ENCODE results near the gene PPP1R12B.
A peak's percentile ranks its signal among the peaks of the same experiment; 100 is the strongest.

Gene PPP1R12B

DNA sequence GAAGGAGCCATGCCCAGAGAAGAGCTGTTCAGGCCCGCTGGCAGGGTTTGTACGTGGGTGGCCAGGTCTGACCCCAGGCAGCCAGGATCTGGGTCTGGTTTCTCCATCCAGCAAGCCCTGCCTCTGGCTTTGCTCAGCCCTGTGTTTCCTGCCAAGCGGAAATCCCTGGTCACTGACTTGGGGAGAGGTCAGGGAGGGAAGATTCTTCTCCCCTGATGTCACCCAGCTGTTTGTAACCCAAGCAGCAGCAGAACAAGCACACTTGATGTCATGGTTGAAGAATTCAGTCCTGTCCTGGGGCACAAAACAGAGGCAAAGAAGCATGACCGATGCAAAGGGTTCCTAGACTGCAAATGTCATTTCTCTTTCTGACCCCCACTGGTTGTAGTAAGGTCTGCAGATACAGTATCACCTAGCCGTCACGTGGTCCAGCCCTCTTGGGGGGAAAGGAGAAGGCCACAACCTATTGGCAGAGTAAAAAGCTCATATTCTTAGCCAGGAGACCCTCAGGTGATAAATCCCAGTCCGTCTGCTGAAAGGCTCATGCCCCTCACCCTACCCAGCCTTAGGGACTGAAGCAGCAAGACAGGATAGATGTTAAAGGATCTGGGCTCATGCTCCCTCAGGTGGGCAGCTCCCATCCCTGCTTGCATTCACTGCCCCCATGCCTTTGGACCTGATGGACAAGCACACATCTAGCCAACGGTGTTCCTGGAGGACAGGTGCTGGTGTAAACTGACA is 240.9 kb downstream of the PPP1R12B start:
- H3K4me3 ChIP-seq (ENCODE audit: low read depth, low read length), result no peak overlapping the region
- ChIA-PET POLR2A (interaction anchor here (0.6 kb wide), 1 partner anchor 73 kb away, joined by 3 read pairs; no protein-coding TSS in a partner anchor), CTCF (interaction anchor here (0.6 to 6.9 kb wide), 7 partner anchors 9 to 125 kb away, joined by 3 to 82 read pairs (median 5); no protein-coding TSS in a partner anchor)
- DNase-seq (ENCODE audit: low read depth, low spot score), result peak; percentile 97
- TF ChIP-seq, protein P1, sequence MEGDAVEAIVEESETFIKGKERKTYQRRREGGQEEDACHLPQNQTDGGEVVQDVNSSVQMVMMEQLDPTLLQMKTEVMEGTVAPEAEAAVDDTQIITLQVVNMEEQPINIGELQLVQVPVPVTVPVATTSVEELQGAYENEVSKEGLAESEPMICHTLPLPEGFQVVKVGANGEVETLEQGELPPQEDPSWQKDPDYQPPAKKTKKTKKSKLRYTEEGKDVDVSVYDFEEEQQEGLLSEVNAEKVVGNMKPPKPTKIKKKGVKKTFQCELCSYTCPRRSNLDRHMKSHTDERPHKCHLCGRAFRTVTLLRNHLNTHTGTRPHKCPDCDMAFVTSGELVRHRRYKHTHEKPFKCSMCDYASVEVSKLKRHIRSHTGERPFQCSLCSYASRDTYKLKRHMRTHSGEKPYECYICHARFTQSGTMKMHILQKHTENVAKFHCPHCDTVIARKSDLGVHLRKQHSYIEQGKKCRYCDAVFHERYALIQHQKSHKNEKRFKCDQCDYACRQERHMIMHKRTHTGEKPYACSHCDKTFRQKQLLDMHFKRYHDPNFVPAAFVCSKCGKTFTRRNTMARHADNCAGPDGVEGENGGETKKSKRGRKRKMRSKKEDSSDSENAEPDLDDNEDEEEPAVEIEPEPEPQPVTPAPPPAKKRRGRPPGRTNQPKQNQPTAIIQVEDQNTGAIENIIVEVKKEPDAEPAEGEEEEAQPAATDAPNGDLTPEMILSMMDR (IDR thresholded peaks at IDR 0.05; ENCODE audit: insufficient read depth, low read length, missing control alignments), result no peak

GRCh38 chr1:202590126-202590525 is 241.6 kb downstream of the PPP1R12B start:
- CTCF ChIA-PET, result interaction anchor here (1.0 to 6.9 kb wide), 4 partner anchors 9 to 126 kb away, joined by 3 to 82 read pairs (median 5); no protein-coding TSS in a partner anchor
- no peak for DNase-seq (ENCODE audit: low read depth, low spot score)
- no peak overlapping the region for H3K4me3 ChIP-seq (ENCODE audit: low read depth, low read length)
- POLR2A ChIA-PET, result no interaction called here
- TF ChIP-seq, protein P1 (IDR thresholded peaks at IDR 0.05; ENCODE audit: insufficient read depth, low read length, missing control alignments), result no peak

DNA sequence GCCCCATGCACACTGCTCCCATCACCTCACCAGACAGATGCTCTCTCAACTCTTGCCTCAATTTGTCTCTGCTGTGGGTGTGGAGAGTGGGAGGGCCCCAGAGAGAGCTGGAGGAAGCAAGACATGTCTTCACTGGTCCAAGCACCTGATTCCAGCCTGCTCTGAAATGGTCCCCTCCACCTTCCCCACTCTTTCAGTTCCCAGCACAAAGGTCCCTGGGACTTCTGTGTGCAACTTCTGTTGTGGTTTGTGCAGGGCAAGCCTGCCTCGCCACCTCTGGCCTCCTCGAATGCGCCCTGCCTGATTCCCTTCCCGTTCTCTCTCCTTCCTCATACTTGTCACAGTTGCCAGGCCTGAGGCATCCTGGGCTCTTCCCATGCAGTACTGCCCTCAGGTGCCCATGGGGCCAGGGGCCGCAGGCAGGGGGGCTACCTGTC is 242.5 kb downstream of the PPP1R12B start:
- H3K4me3 ChIP-seq (ENCODE audit: low read depth, low read length), result no peak overlapping the region
- no peak for DNase-seq (ENCODE audit: low read depth, low spot score)
- CTCF ChIA-PET, result interaction anchor here (1.4 to 6.9 kb wide), 2 partner anchors 9 to 247 kb away, joined by 3 to 82 read pairs; no protein-coding TSS in a partner anchor

DNA sequence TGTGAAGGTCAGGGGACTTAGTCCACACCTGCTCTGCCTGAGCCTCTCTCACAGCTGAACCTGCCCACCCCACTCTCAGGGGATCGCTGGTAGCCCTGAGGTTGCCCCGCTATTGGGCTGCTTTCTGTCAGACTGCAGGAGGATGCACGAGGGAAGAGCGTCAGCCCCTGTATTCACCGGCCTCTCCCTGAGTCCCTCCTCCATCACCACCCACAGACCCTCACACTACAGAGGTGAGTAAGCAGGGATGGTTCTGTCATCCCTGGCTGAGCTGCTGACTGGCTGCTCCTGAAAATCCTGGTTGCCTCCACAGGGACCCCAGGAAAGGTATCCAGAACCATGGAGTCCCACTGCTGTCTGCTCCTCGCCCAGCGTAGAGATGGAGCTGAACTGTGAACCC is 243.0 kb downstream of the PPP1R12B start:
- ChIA-PET POLR2A (no interaction called here), CTCF (interaction anchor here (1.4 to 6.9 kb wide), 2 partner anchors 9 to 247 kb away, joined by 3 to 82 read pairs; no protein-coding TSS in a partner anchor)
- DNase-seq (ENCODE audit: low read depth, low spot score), result no peak
- TF ChIP-seq, protein P1 (IDR thresholded peaks at IDR 0.05; ENCODE audit: insufficient read depth, low read length, missing control alignments), result no peak
- H3K4me3 ChIP-seq (ENCODE audit: low read depth, low read length), result no peak overlapping the region

More for the DNA sequence above, 242.5 kb downstream of the PPP1R12B start:
- POLR2A ChIA-PET, result no interaction called here
- TF ChIP-seq, protein P1 (IDR thresholded peaks at IDR 0.05; ENCODE audit: insufficient read depth, low read length, missing control alignments), result no peak

DNA sequence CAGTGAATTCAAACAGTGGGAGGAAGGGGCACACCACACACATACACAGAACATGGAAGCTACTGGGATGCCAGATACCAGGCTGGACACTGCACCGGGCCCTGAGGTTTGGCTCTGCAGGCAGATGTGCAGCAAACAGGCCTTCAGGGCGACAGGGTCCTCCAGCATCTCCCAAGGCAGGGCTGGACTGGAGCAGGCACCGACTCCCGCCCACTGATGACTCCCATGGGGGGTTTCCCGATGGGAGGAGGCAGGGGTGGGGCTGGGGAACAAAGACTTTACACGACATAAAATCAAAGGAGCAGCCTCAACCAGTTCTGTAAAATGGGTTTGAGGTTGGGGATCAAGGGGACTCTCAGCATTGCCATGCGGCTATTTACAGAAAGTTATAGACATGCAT is 243.6 kb downstream of the PPP1R12B start:
- DNase-seq (ENCODE audit: low read depth, low spot score), result no peak
- POLR2A ChIA-PET, result no interaction called here
- H3K4me3 ChIP-seq (ENCODE audit: low read depth, low read length), result no peak overlapping the region
- TF ChIP-seq, protein P1 (IDR thresholded peaks at IDR 0.05; ENCODE audit: insufficient read depth, low read length, missing control alignments), result no peak
- CTCF ChIA-PET, result interaction anchor here (1.4 to 6.9 kb wide), 2 partner anchors 8 to 248 kb away, joined by 3 to 82 read pairs; no protein-coding TSS in a partner anchor

- TF ChIP-seq, protein P1 (IDR thresholded peaks at IDR 0.05; ENCODE audit: insufficient read depth, low read length, missing control alignments), result no peak
- H3K4me3 ChIP-seq (ENCODE audit: low read depth, low read length), result no peak overlapping the region
- POLR2A ChIA-PET, result no interaction called here
- no peak for DNase-seq (ENCODE audit: low read depth, low spot score)
- CTCF ChIA-PET, result interaction anchor here (0.7 to 0.8 kb wide), 3 partner anchors 21 to 130 kb away, joined by 3 read pairs; no protein-coding TSS in a partner anchor
Observed at GRCh38 chr1:202593845-202594244, 245.3 kb downstream of the PPP1R12B start.

All from AG04449 (cell line).